GM12872 (cell line): ENCODE results near the gene NCK1.

Experiments
- TF ChIP-seq, protein P1 (sequence below): IDR thresholded peaks from 3 replicates; pipeline ENCODE4 v1.5.1; 2011; ENCODE audit warnings: low read depth, mild to moderate bottlenecking, low read length, moderate library complexity; ENCODE audit not compliant: insufficient read depth

The NCK1 gene

DNA sequence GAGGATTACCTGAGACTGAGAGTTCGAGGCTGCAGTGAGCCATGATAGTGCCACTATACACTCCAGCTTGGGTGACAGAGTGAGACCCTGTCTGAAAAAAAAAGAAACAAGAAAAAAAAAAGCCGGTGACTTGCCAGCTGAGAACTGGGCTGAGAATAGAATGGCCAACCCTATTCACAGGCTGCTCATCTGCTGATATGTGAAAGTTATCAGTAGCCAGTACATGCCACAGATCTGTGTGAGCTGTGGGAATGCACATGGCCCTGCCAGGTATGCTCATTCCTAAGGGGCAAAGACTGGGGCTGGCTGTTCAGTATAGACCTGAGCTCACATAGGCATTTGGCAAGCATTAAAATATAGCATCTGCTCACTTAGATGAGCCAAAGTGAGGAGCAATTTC, 126.6 kb downstream of the NCK1 start:
- TF ChIP-seq, protein P1, sequence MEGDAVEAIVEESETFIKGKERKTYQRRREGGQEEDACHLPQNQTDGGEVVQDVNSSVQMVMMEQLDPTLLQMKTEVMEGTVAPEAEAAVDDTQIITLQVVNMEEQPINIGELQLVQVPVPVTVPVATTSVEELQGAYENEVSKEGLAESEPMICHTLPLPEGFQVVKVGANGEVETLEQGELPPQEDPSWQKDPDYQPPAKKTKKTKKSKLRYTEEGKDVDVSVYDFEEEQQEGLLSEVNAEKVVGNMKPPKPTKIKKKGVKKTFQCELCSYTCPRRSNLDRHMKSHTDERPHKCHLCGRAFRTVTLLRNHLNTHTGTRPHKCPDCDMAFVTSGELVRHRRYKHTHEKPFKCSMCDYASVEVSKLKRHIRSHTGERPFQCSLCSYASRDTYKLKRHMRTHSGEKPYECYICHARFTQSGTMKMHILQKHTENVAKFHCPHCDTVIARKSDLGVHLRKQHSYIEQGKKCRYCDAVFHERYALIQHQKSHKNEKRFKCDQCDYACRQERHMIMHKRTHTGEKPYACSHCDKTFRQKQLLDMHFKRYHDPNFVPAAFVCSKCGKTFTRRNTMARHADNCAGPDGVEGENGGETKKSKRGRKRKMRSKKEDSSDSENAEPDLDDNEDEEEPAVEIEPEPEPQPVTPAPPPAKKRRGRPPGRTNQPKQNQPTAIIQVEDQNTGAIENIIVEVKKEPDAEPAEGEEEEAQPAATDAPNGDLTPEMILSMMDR = no peak

DNA sequence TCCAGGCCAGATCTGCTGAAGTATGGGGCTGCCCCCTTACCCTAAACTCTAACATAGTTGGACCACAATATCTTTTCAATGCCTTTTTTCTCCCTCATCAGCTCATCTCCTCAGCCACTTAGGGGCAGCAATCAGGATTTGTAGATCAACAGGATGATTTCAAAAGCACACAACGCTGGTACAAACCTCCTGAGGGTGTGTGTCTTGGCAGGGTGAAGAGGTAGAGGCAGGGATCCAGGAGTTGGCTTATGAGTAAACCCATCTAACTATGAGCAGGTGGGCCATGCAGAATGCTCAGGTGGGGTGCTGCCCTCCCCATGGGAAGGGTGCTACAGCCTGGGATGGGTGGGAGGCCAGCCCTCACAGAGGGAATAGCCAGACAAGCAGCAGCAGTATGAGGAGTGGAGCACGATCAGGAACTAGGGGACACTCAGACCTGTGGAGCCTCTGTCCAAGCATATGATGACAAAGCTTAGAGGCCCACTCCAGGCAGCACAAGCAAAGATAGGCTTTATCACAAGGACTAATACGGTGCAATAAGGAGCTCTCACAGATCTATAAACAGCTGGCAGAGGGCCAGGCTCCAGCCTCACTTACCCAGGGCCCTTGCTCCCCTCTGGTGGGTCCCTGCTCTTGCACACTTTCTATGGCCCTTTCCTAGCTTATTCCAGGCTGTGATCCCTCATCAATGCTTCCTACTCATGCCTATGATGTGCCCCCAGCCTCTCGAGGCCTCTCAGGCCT, 127.9 kb downstream of the NCK1 start:
- TF ChIP-seq, protein P1 = no peak

DNA sequence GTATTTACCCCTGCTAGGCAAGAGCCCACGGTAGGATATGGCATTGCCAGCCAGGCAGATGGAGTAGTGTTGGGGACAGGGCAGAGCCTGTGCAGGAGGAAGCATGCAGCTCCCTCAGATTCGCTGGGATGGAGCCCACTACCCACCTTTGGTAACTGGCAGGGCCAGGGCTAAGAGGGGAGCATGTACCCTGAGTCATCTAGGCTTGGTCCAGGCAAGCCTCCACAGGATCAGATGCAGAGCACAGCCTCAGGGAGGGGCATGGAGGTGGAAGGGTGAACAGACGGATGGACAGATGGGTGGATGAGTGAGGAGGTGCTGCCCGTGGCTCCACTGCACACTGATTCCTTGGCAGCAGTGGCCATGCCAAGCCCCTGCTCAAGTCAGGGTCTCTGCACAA, 128.8 kb downstream of the NCK1 start:
- TF ChIP-seq, protein P1 = no peak

DNA sequence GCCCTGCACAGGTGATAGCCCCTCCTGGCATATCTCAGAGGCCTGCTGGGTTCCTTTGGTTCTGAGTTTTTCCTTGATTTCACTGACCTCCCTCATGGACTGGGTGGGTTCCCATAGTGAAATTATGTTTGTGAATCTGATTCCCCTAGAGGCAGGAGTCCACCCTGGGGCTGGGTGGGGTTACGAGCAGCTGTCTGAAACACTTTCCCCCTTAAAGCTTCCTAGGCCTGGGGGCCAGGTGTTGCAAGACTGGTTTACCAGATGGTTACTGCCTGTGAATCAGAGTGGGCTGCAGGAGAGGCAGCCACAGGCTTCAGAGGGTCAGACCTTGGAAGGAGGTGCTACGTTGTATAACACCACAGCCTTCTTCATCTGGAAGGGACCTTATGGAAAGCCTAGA, 130.1 kb downstream of the NCK1 start:
- TF ChIP-seq, protein P1 = no peak

DNA sequence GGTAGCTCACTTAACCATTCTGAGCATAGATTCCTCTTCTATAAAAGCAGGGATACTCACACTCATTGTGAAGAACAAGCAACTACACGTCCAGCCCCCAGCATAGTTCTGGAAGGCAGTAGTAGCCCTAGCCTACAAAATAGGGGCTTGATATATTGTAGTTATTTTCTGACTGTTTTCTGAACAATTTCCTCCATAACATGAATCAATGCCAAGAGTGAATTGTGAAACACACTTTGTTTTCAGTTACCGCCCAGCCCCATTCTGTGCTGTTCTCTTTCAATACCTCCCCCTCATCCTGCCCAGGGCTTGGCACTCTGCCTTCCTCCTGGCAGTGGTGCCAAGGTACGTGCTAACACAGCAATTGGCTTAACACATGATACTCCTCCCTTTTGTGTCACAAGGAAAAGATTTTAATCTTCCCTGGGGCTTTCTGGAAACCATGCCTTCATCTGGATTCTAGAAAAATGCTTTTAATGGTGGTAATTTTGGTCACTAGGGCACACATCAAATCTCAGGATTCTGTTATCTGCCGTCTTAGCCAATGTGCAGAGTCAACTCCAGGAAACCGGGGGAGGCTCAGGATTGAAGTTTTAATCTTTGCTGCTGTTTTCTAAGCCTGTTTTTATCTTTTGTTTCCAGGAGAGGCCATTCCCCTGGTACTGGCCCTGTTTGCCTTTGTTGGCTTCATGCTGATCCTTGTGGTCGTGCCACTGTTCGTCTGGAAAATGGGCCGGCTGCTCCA, 132.9 kb downstream of the NCK1 start:
- TF ChIP-seq, protein P1 = no peak

DNA sequence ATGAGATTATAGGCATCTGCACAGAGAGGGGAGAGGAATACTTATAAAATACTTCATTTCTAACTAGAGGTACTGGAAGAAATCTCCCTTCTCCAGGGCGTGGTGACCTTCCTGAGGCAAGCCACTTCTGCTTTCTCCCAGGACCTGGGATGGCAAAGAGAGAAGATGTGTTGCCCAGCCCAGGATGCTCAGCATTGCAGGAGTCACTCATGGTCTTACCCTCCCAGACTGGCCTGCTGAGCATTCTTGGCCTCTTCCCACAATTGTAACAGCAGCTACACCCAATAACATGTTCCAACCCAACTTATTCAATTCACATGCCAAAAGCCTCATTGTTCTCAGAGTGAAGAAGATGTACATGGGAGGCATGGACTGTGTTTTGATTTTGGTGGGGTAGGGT, 133.6 kb downstream of the NCK1 start:
- TF ChIP-seq, protein P1 = no peak
